Measurements from ENCODE around the gene SUGCT. TPM values are rescaled to one million over a fixed set of nuclear protein-coding genes. Genes with fewer than 3 reads are reported as not detected.

The SUGCT gene
- total RNA-seq, 4 donors from 2014 or later: 7.8 to 15.0 (median 12.8) TPM

DNA sequence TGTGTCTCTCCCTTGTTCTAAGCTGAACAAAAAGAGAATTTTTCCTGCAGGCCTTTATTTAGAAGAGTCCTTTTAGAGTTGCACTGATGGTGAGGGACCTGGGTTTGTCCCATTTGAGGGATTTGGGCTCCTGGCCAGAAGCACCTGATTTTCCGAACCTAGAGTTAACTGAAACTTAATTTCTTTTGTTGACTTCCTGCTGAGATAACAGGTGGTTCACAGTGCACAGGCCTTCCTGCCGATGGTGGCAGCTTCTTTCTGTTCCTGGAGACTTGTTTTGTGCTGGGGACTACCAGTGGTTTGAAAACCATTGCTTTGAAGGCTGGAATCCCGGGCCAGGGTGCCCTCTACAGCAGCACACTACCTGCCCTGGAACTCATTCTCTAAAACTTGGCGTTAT is 99.2 kb downstream of the SUGCT start:
- no peaks in the 10 kb centered on the region for H3K9me3 ChIP-seq
- no peak overlapping the region for H3K4me3 ChIP-seq
- TF ChIP-seq, protein P1, sequence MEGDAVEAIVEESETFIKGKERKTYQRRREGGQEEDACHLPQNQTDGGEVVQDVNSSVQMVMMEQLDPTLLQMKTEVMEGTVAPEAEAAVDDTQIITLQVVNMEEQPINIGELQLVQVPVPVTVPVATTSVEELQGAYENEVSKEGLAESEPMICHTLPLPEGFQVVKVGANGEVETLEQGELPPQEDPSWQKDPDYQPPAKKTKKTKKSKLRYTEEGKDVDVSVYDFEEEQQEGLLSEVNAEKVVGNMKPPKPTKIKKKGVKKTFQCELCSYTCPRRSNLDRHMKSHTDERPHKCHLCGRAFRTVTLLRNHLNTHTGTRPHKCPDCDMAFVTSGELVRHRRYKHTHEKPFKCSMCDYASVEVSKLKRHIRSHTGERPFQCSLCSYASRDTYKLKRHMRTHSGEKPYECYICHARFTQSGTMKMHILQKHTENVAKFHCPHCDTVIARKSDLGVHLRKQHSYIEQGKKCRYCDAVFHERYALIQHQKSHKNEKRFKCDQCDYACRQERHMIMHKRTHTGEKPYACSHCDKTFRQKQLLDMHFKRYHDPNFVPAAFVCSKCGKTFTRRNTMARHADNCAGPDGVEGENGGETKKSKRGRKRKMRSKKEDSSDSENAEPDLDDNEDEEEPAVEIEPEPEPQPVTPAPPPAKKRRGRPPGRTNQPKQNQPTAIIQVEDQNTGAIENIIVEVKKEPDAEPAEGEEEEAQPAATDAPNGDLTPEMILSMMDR (IDR thresholded peaks at IDR 0.05): no peak
- TF ChIP-seq POLR2A (IDR thresholded peaks at IDR 0.05; ENCODE audit: low read depth) (no peak), EP300 (IDR thresholded peaks at IDR 0.05) (no peak), POLR2AphosphoS5 (IDR thresholded peaks at IDR 0.05) (no peak)
- no peaks in the 10 kb centered on the region for H3K36me3 ChIP-seq
- no peaks in the 10 kb centered on the region for H3K27me3 ChIP-seq
- H3K4me1 ChIP-seq: peaks cover 0 to 9% (median 6%) of the 10 kb centered on the region in 4 donors
- 66% methylated on average over 4 of the region's 4 CpGs for WGBS
- DNase-seq (ENCODE audit: extremely low spot score): no peak
- no peak overlapping the region for H3K27ac ChIP-seq (replicated peaks in 1 of 4)
- intact Hi-C loops (cut with DNase I): loop anchor here (10.0 kb wide), 3 partner anchors 91 to 531 kb away; no protein-coding TSS in a partner anchor

DNA sequence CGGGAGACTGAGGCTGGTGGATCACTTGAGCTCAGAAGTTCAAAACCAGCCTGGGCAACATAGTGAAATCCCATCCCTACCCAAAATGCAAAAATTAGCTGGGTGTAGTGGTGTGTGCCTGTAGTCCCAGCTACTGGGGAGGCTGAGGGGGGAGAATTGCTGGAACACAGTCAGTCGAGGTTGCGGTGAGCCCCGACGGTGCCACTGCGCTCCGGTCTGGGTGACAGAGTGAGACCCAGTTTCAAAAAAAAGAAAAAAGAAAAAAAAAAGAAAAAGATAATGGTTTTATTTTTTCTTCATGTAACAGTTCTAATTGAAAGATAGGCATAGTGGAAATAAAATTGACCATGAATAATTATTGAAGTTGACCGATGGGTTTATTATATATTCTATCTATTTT is 99.9 kb downstream of the SUGCT start:
- peaks cover 0 to 9% (median 6%) of the 10 kb centered on the region in 4 donors for H3K4me1 ChIP-seq
- no peaks in the 10 kb centered on the region for H3K9me3 ChIP-seq
- intact Hi-C loops (cut with DNase I): loop anchor here (10.0 kb wide), 3 partner anchors 90 to 530 kb away; no protein-coding TSS in a partner anchor
- TF ChIP-seq, protein P1 (IDR thresholded peaks at IDR 0.05): no peak
- no peak for TF ChIP-seq POLR2AphosphoS5 (IDR thresholded peaks at IDR 0.05)
- no peak for TF ChIP-seq POLR2A (IDR thresholded peaks at IDR 0.05; ENCODE audit: low read depth)
- no peak for TF ChIP-seq EP300 (IDR thresholded peaks at IDR 0.05)
- no peak overlapping the region for H3K4me3 ChIP-seq
- H3K27ac ChIP-seq (replicated peaks in 1 of 4): no peak overlapping the region
- no peaks in the 10 kb centered on the region for H3K36me3 ChIP-seq
- 97% methylated on average over 8 of the region's 8 CpGs for WGBS
- no peaks in the 10 kb centered on the region for H3K27me3 ChIP-seq
- DNase-seq (ENCODE audit: extremely low spot score): no peak

DNA sequence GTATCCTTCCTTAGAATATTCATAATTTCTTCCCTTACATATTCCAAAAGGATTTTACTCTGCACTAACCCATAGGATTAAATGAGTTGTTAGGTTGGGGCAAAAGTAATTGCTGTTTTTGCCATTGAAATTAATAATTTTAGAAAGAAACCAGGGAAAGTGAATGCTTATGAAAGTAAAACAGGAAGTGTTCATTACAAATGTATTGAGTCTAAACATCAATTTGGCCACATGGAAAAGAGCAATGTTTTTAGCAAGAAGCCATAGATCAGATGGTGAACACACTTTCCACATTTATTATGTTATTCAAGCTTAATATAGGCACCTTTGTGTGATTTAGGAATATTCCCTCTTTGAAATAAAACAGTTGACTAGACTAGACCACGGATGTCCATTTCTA is 102.9 kb downstream of the SUGCT start:
- Histone ChIP-seq H3K27me3 (no peaks in the 10 kb centered on the region), H3K9me3 (no peaks in the 10 kb centered on the region), H3K36me3 (no peaks in the 10 kb centered on the region), H3K4me1 (peaks cover 0 to 2% (median 0%) of the 10 kb centered on the region in 4 donors), H3K4me3 (no peak overlapping the region), H3K27ac (replicated peaks in 1 of 4) (no peak overlapping the region)
- TF ChIP-seq EP300 (IDR thresholded peaks at IDR 0.05): no peak
- TF ChIP-seq, protein P1 (IDR thresholded peaks at IDR 0.05): no peak
- no peak for TF ChIP-seq POLR2AphosphoS5 (IDR thresholded peaks at IDR 0.05)
- TF ChIP-seq POLR2A (IDR thresholded peaks at IDR 0.05; ENCODE audit: low read depth): no peak
- WGBS: 89% methylated on average over 1 of the region's 1 CpG
- DNase-seq (ENCODE audit: extremely low spot score): no peak
- intact Hi-C loops (cut with DNase I): loop anchor here (10.0 kb wide), 3 partner anchors 87 to 527 kb away; no protein-coding TSS in a partner anchor

DNA sequence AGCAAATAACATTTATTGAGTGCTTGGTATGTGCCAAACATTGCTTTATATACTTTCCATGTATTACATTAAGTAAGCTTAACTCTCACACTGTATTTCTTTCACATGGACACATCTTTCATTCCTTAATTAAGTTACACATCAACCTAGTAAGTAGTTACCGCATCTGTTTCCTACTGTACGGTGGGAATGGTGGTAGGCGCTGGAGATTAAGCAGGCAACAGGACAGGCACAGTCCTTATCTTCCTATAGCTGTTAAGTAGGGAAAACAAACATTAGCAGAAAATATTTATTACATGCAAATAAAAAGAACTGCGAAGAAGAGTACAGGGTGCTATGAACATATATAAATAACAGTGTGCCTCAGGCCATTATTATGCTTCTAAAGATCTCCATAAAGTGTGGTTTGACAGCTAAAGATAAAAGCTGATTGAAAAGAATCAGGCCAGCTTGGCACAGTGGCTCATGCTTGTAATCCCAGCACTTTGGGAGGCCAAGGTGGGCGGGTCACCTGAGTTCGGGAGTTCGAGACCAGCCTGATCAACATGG is 105.0 kb downstream of the SUGCT start:
- H3K27me3 ChIP-seq: no peaks in the 10 kb centered on the region
- no peaks in the 10 kb centered on the region for H3K36me3 ChIP-seq
- intact Hi-C loops (cut with DNase I): loop anchor here (10.0 kb wide), 3 partner anchors 85 to 525 kb away; no protein-coding TSS in a partner anchor
- no peaks in the 10 kb centered on the region for H3K9me3 ChIP-seq
- H3K4me3 ChIP-seq: no peak overlapping the region
- no peak overlapping the region for H3K27ac ChIP-seq (replicated peaks in 1 of 4)
- no peak for DNase-seq (ENCODE audit: extremely low spot score)
- 90% methylated on average over 7 of the region's 7 CpGs for WGBS
- TF ChIP-seq POLR2AphosphoS5 (IDR thresholded peaks at IDR 0.05) (no peak), EP300 (IDR thresholded peaks at IDR 0.05) (no peak), POLR2A (IDR thresholded peaks at IDR 0.05; ENCODE audit: low read depth) (no peak)
- TF ChIP-seq, protein P1 (IDR thresholded peaks at IDR 0.05): no peak
- no peaks in the 10 kb centered on the region for H3K4me1 ChIP-seq

DNA sequence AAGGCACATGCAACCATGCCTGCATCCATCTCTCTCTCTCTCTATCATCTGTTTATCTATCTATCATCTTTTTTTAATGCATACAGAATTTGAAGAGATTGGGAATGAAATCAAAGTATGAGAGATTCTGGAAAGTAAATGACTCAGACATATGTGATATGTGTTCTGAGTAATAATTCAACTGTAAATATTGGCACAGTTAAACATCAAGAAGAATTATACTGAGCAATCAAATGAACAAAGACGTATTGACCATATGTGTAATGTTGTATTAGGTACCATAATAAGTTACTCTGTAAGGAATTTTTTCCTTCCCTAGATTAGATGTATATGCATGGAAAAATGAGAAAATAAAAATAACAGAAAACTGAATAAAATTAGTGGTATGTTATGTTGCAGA is 108.3 kb downstream of the SUGCT start:
- no peak for DNase-seq (ENCODE audit: extremely low spot score)
- 95% methylated on average over 1 of the region's 1 CpG for WGBS

More for the DNA sequence above, 108.3 kb downstream of the SUGCT start:
- Histone ChIP-seq H3K9me3 (no peaks in the 10 kb centered on the region), H3K27me3 (no peaks in the 10 kb centered on the region), H3K36me3 (no peaks in the 10 kb centered on the region), H3K4me3 (no peak overlapping the region), H3K27ac (replicated peaks in 1 of 4) (no peak overlapping the region), H3K4me1 (no peaks in the 10 kb centered on the region)
- intact Hi-C loops (cut with DNase I): no loop called here
- TF ChIP-seq POLR2A (IDR thresholded peaks at IDR 0.05; ENCODE audit: low read depth): no peak
- TF ChIP-seq, protein P1 (IDR thresholded peaks at IDR 0.05): no peak
- no peak for TF ChIP-seq EP300 (IDR thresholded peaks at IDR 0.05)
- no peak for TF ChIP-seq POLR2AphosphoS5 (IDR thresholded peaks at IDR 0.05)

Data from esophagus muscularis mucosa (tissue), 4 donors.